Activated effector memory CD4-positive, alpha-beta T cell treated with anti-CD3 and anti-CD28 coated beads, Interleukin-2, amount 50 U/mL, for 16 hours (primary cell): ENCODE measurements around the gene POLK.

Source experiments
- DNase-seq: peaks from one replicate; pipeline ENCODE4 v3.0.0-alpha.2; 2020

The POLK gene

GRCh38 chr5:75611311-75612225 is 99.9 kb downstream of the POLK start, which contains the start of gene ANKDD1B:
ANKDD1B (plus strand) TSS chr5:75611453; CDS start chr5:75611635, 182 bp downstream.
- DNase-seq, result no peak

- no peak for DNase-seq
Measured at GRCh38 chr5:75612226-75612569, 100.5 kb downstream of the POLK start.

- no peak for DNase-seq
Measured at GRCh38 chr5:75612901-75613300, 101.2 kb downstream of the POLK start.

- no peak for DNase-seq
Measured at GRCh38 chr5:75614176-75614575, 102.5 kb downstream of the POLK start.

- DNase-seq, result no peak
Measured at GRCh38 chr5:75616371-75616881, 104.7 kb downstream of the POLK start.

GRCh38 chr5:75616971-75617621 is 105.4 kb downstream of the POLK start:
- no peak for DNase-seq

- DNase-seq, result no peak
Measured at GRCh38 chr5:75617736-75618352, 106.2 kb downstream of the POLK start.

- DNase-seq, result no peak
Measured at GRCh38 chr5:75620184-75620959, 108.7 kb downstream of the POLK start.

- no peak for DNase-seq
Measured at GRCh38 chr5:75622564-75622963, 110.9 kb downstream of the POLK start.

- no peak for DNase-seq
Measured at GRCh38 chr5:75623846-75624245, 112.2 kb downstream of the POLK start.

- no peak for DNase-seq
Measured at GRCh38 chr5:75626959-75627358, 115.3 kb downstream of the POLK start.

GRCh38 chr5:75627801-75628200 is 116.1 kb downstream of the POLK start:
- no peak for DNase-seq

GRCh38 chr5:75630875-75631274 is 119.2 kb downstream of the POLK start:
- DNase-seq, result no peak

- no peak for DNase-seq
Measured at GRCh38 chr5:75632321-75632720, 120.6 kb downstream of the POLK start.

GRCh38 chr5:75637949-75638348 is 126.3 kb downstream of the POLK start:
- DNase-seq, result no peak

GRCh38 chr5:75639535-75640311 is 128.0 kb downstream of the POLK start:
- DNase-seq, result no peak

GRCh38 chr5:75640395-75640794 is 128.7 kb downstream of the POLK start:
- DNase-seq, result no peak

GRCh38 chr5:75640826-75641225 is 129.1 kb downstream of the POLK start:
- no peak for DNase-seq

- no peak for DNase-seq
Measured at GRCh38 chr5:75648712-75649111, 137.0 kb downstream of the POLK start.
